ENCODE measurements around the gene CEACAM3. TPM values are rescaled to one million over a fixed set of nuclear protein-coding genes. Genes with fewer than 3 reads are reported as not detected.

Gene CEACAM3
- total RNA-seq, 5 donors from 2014 or later (not counting 1 experiment from before 2014, with no cell fraction given): not detected

GRCh38 chr19:41860419-41861115, 64.2 kb downstream of the CEACAM3 start:
- peak overlapping the region; percentile 64 for H3K27ac ChIP-seq (ENCODE audit: low read length)
- no peaks in the 10 kb centered on the region for H3K27me3 ChIP-seq (replicated peaks in 1 of 2; ENCODE audit: control insufficient read depth in 2 of 2, extremely low read depth in 1 of 2, insufficient read depth in 2 of 2, low read length in 1 of 2)
- peaks cover 27 to 55% of the 10 kb centered on the region in 2 experiments for H3K4me1 ChIP-seq (ENCODE audit: control insufficient read depth in 1 of 2, extremely low read depth in 1 of 2, insufficient read depth in 2 of 2, low read length in 2 of 2)
- Mint-ChIP-seq H3K9me3 (no peaks in the 10 kb centered on the region), H3K27me3 (no peaks in the 10 kb centered on the region), H3K4me1 (peaks cover 46 to 51% (median 49%) of the 10 kb centered on the region in 3 donors), H3K27ac (peak overlapping the region; percentile 89 to 92), H3K4me3 (peak overlapping the region; percentile 80 to 95 (median 93)), H3K36me3 (peaks cover 36% of the 10 kb centered on the region)
- ATAC-seq (replicated peaks in 1 of 4): no peak
- peak overlapping the region; percentile 83 to 96 for H3K4me3 ChIP-seq (ENCODE audit: control insufficient read depth in 1 of 2, extremely low read depth in 1 of 2, low read length in 1 of 2)
- under 1% methylated on average over 42 of the region's 45 CpGs for WGBS (ENCODE audit: insufficient coverage)
- H3K36me3 ChIP-seq (ENCODE audit: control insufficient read depth in 2 of 2, extremely low read depth in 1 of 2, insufficient read depth in 1 of 2, low read length in 1 of 2): peaks cover 6 to 43% of the 10 kb centered on the region in 2 donors
- ChIA-PET POLR2A (interaction anchor here (0.6 to 1.0 kb wide), 2 partner anchors 15 kb away, joined by 3 to 5 read pairs; no protein-coding TSS in a partner anchor), CTCF (interaction anchor here in 1 of 2 donors (0.6 to 3.0 kb wide), 7 partner anchors 11 to 421 kb away, joined by 3 to 15 read pairs (median 8); no protein-coding TSS in a partner anchor)
- peak in 4 of 35 experiments; percentile 14 to 44 (median 18) for DNase-seq
- H3K9me3 ChIP-seq: no peaks in the 10 kb centered on the region

Other genes starting within 250 kb of the CEACAM3 start
- gene CEACAM21, start 220.4 kb upstream of the CEACAM3 start, total RNA-seq: 10 to 100 TPM; 34.5 to 63.1 (median 40.3) TPM
- gene CEACAM4, start 169.5 kb upstream of the CEACAM3 start, total RNA-seq: 1 to 10 TPM in 1 of 5 donors, under 1 TPM in 3, not detected in 1; 0.46 to 1.0 (median 0.68) TPM
- not detected for gene CEACAM7, start 108.3 kb upstream of the CEACAM3 start, total RNA-seq
- gene CEACAM5, start 88.0 kb upstream of the CEACAM3 start, total RNA-seq: 1 to 10 TPM in 2 of 5 donors, under 1 TPM in 1, not detected in 2; 0.61 to 1.3 (median 1.0) TPM
- gene CEACAM6, start 41.1 kb upstream of the CEACAM3 start, total RNA-seq: under 1 TPM in 3 of 5 donors, not detected in 2; 0.53 to 0.76 (median 0.67) TPM
- not detected for gene LYPD4, start 48.1 kb downstream of the CEACAM3 start, total RNA-seq
- not detected for gene DMRTC2, start 48.5 kb downstream of the CEACAM3 start, total RNA-seq
- 1,000 to 10,000 TPM; 3,043 to 4,286 (median 3,822) TPM for gene RPS19, start 63.7 kb downstream of the CEACAM3 start, total RNA-seq
- 10 to 100 TPM; 15.9 to 51.1 (median 19.0) TPM for gene CD79A, start 80.7 kb downstream of the CEACAM3 start, total RNA-seq
- 1,000 to 10,000 TPM; 1,130 to 1,360 (median 1,288) TPM for gene ARHGEF1, start 86.6 kb downstream of the CEACAM3 start, total RNA-seq
- 1 to 10 TPM; 5.9 to 8.5 (median 6.3) TPM for gene ERFL, start 131.9 kb downstream of the CEACAM3 start, total RNA-seq
- 100 to 1,000 TPM in 4 of 5 donors, 10 to 100 TPM in 1; 67.0 to 143 (median 131) TPM for gene RABAC1, start 162.7 kb downstream of the CEACAM3 start, total RNA-seq
- 10 to 100 TPM in 1 of 5 donors, 1 to 10 TPM in 4; 4.3 to 14.4 (median 6.3) TPM for gene ATP1A3, start 197.6 kb downstream of the CEACAM3 start, total RNA-seq